ENCODE measurements around the gene RSPO4. TPM values are rescaled to one million over a fixed set of nuclear protein-coding genes. Genes with fewer than 3 reads are reported as not detected.

The RSPO4 gene
- total and polyA plus RNA-seq, 2 of the 13 experiments (the other 11 are each of a cell fraction or from before 2014, with no cell fraction given): not detected

- FAIRE-seq (no peak), ATAC-seq (no peak), DNase-seq (ENCODE audit: low spot score) (no peak)
- no peaks in the 10 kb centered on the region for H3K9me3 ChIP-seq (ENCODE audit: low read length)
- no peaks in the 10 kb centered on the region for H3K79me2 ChIP-seq (ENCODE audit: insufficient read depth, low read length)
- no peak overlapping the region for H3K4me3 ChIP-seq (replicated peaks in 1 of 3; ENCODE audit: insufficient read depth in 1 of 3, low read depth in 2 of 3, low read length in 3 of 3)
- WGBS (ENCODE audit: low lambda C conversion rate): 49% methylated on average over 8 of the region's 8 CpGs
- ChIA-PET CTCF (ENCODE audit: low intra/inter-chr PET ratio, low total read pairs) (no interaction called here), POLR2A (no interaction called here)
- intact Hi-C loops (cut with micrococcal nuclease; ENCODE audit: unreplicated experiment): no loop called here
- H3K27me3 ChIP-seq (ENCODE audit: control insufficient read depth in 1 of 2, insufficient read depth in 2 of 2, low read length in 2 of 2): peaks cover 6 to 25% of the 10 kb centered on the region in 2 experiments; a peak in 3 of 5 replicates
- no peaks in the 10 kb centered on the region for H3K36me3 ChIP-seq (replicated peaks in 1 of 2; ENCODE audit: control insufficient read depth in 1 of 2, insufficient read depth in 2 of 2, low read length in 2 of 2)
- H2AFZ ChIP-seq (ENCODE audit: low read length): no peak overlapping the region
- no peak overlapping the region for H3K9ac ChIP-seq (ENCODE audit: insufficient read depth, low read depth, low read length)
- TF ChIP-seq THAP11 (CRISPR knock-in tag; IDR thresholded peaks at IDR 0.05): no peak
- TF ChIP-seq RFXANK (CRISPR knock-in tag; IDR thresholded peaks at IDR 0.05): no peak
- TF ChIP-seq ZSCAN9 (CRISPR knock-in tag; IDR thresholded peaks at IDR 0.05; ENCODE audit: borderline replicate concordance): no peak
- TF ChIP-seq, protein P1, sequence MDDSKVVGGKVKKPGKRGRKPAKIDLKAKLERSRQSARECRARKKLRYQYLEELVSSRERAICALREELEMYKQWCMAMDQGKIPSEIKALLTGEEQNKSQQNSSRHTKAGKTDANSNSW (CRISPR knock-in tag; IDR thresholded peaks at IDR 0.05; ENCODE audit: borderline replicate concordance): no peak
- no peak for TF ChIP-seq TCF7L2 (IDR thresholded peaks at IDR 0.05; ENCODE audit: low read depth, low read length)
- no peak for TF ChIP-seq HIVEP1 (CRISPR knock-in tag; IDR thresholded peaks at IDR 0.05)
- TF ChIP-seq, protein P2, sequence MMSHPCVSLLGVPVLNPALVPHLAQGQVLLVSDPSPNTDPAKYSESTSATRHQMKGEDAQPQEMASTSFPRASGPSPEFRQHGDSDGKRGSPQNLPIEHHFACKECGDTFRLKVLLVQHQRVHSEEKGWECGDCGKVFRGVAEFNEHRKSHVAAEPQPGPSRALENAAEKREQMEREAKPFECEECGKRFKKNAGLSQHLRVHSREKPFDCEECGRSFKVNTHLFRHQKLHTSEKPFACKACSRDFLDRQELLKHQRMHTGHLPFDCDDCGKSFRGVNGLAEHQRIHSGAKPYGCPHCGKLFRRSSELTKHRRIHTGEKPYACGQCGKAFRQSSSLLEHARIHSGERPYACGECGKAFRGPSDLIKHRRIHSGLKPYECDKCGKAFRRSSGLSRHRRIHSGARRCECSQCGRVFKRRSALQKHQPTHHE (CRISPR knock-in tag; IDR thresholded peaks at IDR 0.05; ENCODE audit: borderline replicate concordance): no peak
- TF ChIP-seq ARID2 (CRISPR knock-in tag; IDR thresholded peaks at IDR 0.05; ENCODE audit: borderline replicate concordance): no peak
- no peak for TF ChIP-seq ADNP (CRISPR knock-in tag; IDR thresholded peaks at IDR 0.05)
- TF ChIP-seq, protein P3, sequence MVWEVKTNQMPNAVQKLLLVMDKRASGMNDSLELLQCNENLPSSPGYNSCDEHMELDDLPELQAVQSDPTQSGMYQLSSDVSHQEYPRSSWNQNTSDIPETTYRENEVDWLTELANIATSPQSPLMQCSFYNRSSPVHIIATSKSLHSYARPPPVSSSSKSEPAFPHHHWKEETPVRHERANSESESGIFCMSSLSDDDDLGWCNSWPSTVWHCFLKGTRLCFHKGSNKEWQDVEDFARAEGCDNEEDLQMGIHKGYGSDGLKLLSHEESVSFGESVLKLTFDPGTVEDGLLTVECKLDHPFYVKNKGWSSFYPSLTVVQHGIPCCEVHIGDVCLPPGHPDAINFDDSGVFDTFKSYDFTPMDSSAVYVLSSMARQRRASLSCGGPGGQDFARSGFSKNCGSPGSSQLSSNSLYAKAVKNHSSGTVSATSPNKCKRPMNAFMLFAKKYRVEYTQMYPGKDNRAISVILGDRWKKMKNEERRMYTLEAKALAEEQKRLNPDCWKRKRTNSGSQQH (CRISPR knock-in tag; IDR thresholded peaks at IDR 0.05; ENCODE audit: low read depth): no peak
- TF ChIP-seq ZNF264 (CRISPR knock-in tag; IDR thresholded peaks at IDR 0.05): no peak
- no peak for TF ChIP-seq ZNF605 (CRISPR knock-in tag; IDR thresholded peaks at IDR 0.05)
- TF ChIP-seq ISX (CRISPR knock-in tag; conservative IDR thresholded peaks at IDR 0.05): no peak
- TF ChIP-seq BCLAF1 (IDR thresholded peaks at IDR 0.05): no peak
- no peak for TF ChIP-seq SP140L (CRISPR knock-in tag; IDR thresholded peaks at IDR 0.05; ENCODE audit: borderline replicate concordance)
- no peak for TF ChIP-seq SIN3B (IDR thresholded peaks at IDR 0.05; ENCODE audit: low read length)
- TF ChIP-seq ZNF121 (CRISPR knock-in tag; IDR thresholded peaks at IDR 0.05): no peak
- no TSS peak for BruUV-seq (replicated peaks)
- peaks cover 8% of the 10 kb centered on the region; the same call in 1 of the 2 replicates for H3K4me1 ChIP-seq (ENCODE audit: insufficient read depth, low read length)
- no peaks in the 10 kb centered on the region for H4K20me1 ChIP-seq (ENCODE audit: insufficient read depth, low read length)
- in situ Hi-C loops (cut with HindIII; ENCODE audit: extremely low pct_ligation_motif_present, low pct_unique_long_range_greater_than_20kb): no loop called here
- H3K4me2 ChIP-seq (ENCODE audit: low read depth, low read length): no peak overlapping the region
- no peak overlapping the region for H3K27ac ChIP-seq (ENCODE audit: extremely low read length, insufficient read depth, low read length)
Observed at GRCh38 chr20:1001116-1001515, 995 bp downstream of the RSPO4 start.
